AG20443 (cell line): ENCODE measurements around the gene AKAP6.
A peak's percentile ranks its signal among the peaks of the same experiment; 100 is the strongest.

Source experiments
- DNase-seq: peaks from one replicate; pipeline ENCODE4 v3.0.0; 2012; ENCODE audit warnings: low spot score, mixed read lengths

Gene AKAP6

GRCh38 chr14:32678088-32678487, 349.0 kb downstream of the AKAP6 start:
- no peak for DNase-seq

- DNase-seq, result no peak
Measured at GRCh38 chr14:32679927-32680612, 351.0 kb downstream of the AKAP6 start.

- DNase-seq, result no peak
Measured at GRCh38 chr14:32681598-32681997, 352.5 kb downstream of the AKAP6 start.

GRCh38 chr14:32682214-32682613, 353.1 kb downstream of the AKAP6 start:
- no peak for DNase-seq

GRCh38 chr14:32683679-32684078, 354.6 kb downstream of the AKAP6 start:
- DNase-seq, result no peak

- no peak for DNase-seq
Measured at GRCh38 chr14:32688941-32689340, 359.8 kb downstream of the AKAP6 start.

GRCh38 chr14:32692441-32692840, 363.3 kb downstream of the AKAP6 start:
- no peak for DNase-seq

GRCh38 chr14:32693114-32693513, 364.0 kb downstream of the AKAP6 start:
- peak; percentile 18 for DNase-seq

GRCh38 chr14:32694795-32695449, 365.8 kb downstream of the AKAP6 start:
- no peak for DNase-seq

GRCh38 chr14:32696325-32697091, 367.4 kb downstream of the AKAP6 start:
- no peak for DNase-seq

GRCh38 chr14:32697114-32697513, 368.0 kb downstream of the AKAP6 start:
- DNase-seq, result no peak

- peak; percentile 20 for DNase-seq
Measured at GRCh38 chr14:32697704-32698103, 368.6 kb downstream of the AKAP6 start.

GRCh38 chr14:32698831-32699230, 369.7 kb downstream of the AKAP6 start:
- DNase-seq, result no peak

GRCh38 chr14:32701475-32701874, 372.4 kb downstream of the AKAP6 start:
- DNase-seq, result no peak

GRCh38 chr14:32702088-32702487, 373.0 kb downstream of the AKAP6 start:
- DNase-seq, result no peak

GRCh38 chr14:32702562-32702961, 373.5 kb downstream of the AKAP6 start:
- peak; percentile 49 for DNase-seq

GRCh38 chr14:32703183-32703621, 374.1 kb downstream of the AKAP6 start:
- peak; percentile 21 for DNase-seq

- DNase-seq, result no peak
Measured at GRCh38 chr14:32706721-32707519, 377.8 kb downstream of the AKAP6 start.

GRCh38 chr14:32707742-32708500, 378.8 kb downstream of the AKAP6 start:
- no peak for DNase-seq

- peak; percentile 74 for DNase-seq
Measured at GRCh38 chr14:32709027-32709426, 379.9 kb downstream of the AKAP6 start.

- no peak for DNase-seq
Measured at GRCh38 chr14:32710231-32710671, 381.2 kb downstream of the AKAP6 start.
